Activated CD4-positive, alpha-beta T cell treated with anti-CD3 and anti-CD28 coated beads for 1 hour (primary cell): ENCODE measurements around the gene HSPA1L.
"Not testable (repeated sequence)": the region's sequence is repeated elsewhere in the genome, so short reads cannot be mapped to it uniquely, and the experiment has no call there.

Experiments
- DNase-seq: peaks from one replicate; pipeline ENCODE4 v3.0.0-alpha.2; 2020

The HSPA1L gene

DNA sequence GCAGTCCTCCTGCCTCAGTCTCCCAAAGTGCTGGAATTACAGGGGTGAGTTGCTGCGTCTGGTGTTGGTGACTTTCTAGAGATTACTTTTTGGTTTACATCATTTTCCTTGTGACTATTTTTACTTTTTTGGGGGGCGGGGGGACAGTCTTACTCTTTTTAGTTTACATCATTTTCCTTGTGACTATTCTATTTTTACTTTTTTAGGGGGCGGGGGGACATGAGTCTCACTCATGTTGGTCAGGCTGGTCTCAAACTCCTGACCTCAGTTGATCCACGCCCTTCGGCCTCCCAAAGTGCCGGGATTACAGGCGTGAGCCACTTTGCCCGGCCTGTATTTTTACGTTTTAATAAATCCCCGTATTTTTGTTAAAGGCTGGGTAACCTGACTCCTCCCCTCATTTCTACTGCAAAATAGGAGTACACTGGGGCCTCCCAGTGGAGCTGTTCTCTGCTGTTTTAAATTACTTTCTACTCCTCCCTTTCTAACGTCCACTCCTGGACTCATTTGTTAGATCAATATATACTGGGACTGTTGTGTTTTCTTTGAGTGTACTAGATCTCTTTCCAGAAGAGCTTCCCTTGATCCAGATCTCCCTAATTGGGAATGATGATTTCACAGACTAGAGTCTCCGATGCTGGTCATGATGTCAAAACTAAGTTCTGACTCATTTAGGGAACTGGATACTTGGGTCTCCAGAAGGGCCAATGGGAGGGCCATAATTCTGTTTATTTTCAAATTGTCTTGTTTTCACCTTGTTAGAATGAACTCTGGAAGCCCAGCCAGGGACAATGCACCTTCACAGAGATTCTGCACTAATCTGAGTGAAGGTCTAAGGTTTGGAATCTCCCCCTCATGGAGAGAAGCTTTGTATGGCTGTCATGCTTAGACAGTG lies 21.6 kb upstream of the HSPA1L start:
- no peak for DNase-seq

DNA sequence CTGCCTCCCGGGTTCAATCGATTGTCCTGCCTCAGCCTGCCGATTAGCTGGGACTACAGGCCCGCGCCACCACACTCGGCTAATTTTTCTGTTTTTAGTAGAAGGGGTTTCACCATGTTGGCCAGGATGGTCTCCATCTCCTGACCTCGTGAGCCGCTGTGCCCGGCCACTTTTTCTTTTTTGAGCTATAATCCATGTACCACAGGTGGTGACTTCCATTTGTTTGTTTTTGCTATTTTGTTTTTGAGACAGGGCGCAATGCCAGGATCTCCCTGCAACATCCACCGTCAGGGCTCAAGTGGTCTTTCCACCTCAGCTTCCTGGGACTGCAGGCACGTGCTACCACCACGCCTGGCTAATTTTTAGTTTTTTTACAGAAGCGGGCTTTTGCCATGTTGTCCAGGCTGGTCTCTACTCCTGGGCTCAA lies 21.0 kb upstream of the HSPA1L start:
- DNase-seq = no peak

- DNase-seq = peak; percentile 75
Measured at GRCh38 chr6:31834367-31835250, 19.5 kb upstream of the HSPA1L start.

DNA sequence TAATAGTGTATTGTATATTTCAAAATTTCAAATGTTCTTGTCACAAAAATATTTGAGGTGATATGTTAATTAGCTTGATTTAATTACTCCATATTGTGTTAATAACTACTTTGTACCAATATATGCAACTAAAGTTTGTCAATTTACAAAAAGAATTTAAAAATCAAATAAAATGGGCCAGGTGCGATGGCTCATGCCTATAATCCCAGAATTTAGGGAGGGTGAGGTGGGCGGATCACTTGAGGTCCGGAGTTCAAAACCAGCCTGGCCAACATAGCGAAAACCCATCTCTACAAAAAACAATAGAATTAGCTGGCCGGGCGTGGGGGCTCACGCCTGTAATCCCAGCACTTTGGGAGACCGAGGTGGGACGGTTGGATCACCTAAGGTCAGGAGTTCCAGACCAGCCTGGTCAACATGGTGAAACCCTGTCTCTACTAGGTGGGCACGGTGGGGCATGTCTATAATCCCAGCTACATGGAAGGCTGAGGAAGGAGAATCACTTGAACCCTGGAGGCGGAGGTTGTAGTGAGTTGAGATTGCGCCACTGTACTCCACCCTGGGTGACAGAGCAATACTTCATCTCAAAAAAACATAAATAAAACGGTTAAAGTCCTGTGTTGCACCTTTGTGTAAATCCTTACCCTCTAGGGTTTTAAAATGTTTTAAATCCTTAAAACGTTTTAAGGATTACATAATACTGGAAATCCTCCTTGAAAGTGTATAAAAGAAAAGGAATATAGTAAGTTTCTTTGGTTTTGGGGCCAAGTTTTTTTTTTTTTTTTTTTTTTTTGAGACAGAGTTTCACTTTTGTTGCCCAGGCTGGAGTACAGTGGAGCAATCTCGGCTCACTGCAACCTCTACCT lies 16.5 kb upstream of the HSPA1L start:
- DNase-seq = no peak

DNA sequence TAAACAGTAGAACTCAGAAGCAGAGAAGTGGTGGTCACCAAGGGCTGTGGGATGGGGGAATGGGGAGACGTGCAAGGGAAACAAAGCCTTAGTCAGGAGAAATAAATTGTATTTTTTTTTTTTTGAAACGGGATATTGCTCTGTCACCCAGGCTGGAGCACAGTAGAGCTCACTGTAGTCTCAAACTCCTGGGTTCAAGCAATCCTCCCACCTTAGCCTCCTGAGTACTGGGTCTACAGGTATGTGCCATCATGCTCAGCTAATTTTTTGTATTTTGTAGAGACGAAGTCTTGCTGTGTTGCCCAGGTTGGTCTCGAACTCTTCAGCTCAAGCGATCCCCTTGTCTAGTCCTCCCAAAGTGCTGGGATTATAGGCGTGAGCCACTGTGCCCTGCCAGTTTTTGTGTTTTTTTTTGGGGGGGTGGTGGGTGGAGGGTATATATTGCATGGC lies 15.8 kb upstream of the HSPA1L start:
- no peak for DNase-seq

GRCh38 chr6:31829633-31830283 lies 14.7 kb upstream of the HSPA1L start:
- DNase-seq = no peak

DNA sequence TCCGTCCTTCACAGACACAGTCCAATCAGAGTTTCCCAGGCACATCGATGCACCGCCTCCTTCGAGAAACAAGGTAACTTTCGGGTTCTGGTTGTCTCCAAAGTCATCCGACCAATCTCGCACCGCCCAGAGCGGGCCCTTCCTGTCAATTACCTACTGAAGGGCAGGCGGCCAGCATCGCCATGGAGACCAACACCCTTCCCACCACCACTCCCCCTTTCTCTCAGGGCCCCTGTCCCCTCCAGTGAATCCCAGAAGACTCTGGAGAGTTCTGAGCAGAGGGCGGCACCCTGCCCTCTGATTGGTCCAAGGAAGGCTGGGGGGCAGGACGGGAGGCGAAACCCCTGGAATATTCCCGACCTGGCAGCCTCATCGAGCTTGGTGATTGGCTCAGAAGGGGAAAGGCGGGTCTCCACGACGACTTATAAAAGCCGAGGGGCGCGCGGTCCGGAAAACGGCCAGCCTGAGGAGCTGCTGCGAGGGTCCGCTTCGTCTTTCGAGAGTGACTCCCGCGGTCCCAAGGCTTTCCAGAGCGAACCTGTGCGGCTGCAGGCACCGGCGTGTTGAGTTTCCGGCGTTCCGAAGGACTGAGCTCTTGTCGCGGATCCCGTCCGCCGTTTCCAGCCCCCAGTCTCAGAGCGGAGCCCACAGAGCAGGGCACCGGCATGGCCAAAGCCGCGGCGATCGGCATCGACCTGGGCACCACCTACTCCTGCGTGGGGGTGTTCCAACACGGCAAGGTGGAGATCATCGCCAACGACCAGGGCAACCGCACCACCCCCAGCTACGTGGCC lies 12.4 kb upstream of the HSPA1L start, which contains the start of gene HSPA1B:
HSPA1B (plus strand) TSS at position 453 of the 794 bp plus-strand sequence; CDS start at position 666, 213 bp downstream.
- peak; percentile 85 for DNase-seq

DNA sequence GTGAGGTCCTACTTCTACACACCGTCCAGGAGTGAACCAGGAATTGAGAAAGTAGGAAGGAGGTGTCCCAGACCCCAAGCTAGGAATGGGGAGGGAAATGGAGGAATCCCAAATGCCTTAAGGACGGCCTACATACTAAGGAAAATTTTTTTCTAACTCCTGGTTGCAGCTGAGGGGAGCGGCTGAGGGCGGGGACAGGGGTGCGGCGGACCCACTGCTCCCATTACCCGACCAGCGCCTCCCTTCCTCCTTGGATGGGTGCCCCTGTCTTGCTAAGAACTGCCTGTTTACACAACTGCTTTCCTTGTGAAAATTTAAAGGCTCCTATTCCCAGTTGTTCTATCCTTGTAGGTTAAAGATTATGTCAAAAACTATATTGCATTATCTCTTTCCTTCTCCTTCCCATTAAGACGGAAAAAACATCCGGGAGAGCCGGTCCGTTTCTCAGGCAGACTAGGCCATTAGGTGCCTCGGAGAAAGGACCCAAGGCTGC lies 11.8 kb upstream of the HSPA1L start:
- no peak for DNase-seq

GRCh38 chr6:31825553-31825952 lies 10.5 kb upstream of the HSPA1L start:
- no peak for DNase-seq

DNA sequence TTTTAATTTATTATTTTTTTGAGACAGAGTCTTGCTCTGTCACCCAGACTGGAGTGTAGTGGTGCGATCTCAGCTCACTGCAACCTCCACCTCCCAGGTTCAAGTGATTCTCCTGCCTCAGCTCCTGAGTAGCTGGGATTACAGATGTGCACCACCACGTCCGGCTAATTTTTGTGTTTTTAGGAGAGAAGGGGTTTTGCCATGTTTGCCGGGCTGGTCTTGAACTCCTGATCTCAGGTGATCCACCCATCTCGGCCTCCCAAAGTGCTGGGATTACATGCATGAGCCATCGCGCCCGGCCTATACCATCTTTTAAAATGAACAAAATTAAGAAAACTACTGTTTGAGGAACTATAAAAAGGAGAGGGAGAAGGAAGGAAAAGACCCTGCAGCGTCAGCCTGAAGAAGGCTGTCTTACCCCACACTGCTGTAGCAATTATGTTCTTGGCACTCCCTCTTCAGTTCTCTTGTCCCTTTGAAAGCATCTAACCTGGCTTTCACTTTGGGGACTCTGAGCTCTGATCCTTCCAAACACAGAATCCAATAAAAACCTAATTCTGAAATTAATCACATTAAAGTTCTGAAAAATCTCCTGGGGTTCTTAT lies 8.6 kb upstream of the HSPA1L start:
- not testable (repeated sequence) for DNase-seq

GRCh38 chr6:31822036-31822821 lies 7.1 kb upstream of the HSPA1L start:
- DNase-seq = peak; percentile 46

DNA sequence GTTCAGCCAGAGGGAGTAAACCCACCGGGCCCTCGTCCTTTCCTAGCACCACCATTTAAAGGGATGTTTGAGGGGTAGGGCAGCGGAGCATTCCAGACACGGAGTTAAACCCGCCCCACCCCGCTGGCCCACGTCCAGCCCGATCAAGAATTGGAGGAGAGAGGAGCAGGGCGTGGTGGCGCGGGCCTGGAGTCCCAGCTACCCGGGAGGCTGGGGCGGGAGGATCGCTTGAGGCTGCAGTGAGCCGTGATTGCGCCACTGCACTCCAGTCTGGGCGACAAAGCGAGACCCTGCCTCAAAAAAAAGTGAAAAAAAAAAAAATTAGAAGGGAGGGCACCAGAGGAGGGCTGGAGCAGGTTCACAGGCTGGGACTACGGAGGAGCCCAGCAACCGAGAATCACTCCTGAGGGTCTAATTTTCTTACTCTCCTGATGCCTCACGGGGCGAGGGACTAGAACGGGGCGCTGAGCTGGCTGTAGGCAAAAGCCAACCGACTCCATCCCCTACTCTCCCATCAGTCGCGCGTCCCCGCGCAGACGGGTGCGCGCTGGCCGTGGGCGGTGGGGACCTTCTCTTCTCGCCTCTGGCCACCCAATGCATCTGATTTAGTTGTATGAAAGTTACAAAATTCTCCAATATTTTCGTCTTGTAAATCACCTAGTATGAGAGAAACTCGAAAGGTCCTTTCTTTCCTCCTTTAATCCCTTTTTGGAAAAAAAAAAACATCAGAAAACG lies 6.4 kb upstream of the HSPA1L start:
- DNase-seq = peak; percentile 32

- not testable (repeated sequence) for DNase-seq
Measured at GRCh38 chr6:31820399-31820798, 5.3 kb upstream of the HSPA1L start.

DNA sequence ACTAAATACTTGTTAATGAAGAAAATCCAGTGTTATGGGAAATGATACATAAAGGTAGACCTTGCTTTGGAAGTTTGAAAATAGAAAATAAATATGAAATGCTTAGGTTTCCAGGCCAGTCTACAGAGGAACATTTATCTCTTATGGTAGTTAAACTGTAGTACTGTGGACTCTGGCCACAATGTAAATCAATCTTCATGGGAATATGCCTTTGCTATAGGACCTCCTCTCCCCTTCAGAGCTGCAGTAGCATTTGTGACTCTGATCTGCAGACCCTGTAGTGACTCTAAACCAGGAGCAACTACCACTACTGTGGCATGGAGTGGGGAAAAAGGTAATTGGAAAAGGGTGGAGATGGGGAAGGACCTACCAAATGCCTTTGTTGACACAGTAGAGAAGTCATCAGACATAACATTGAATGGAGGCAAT lies 4.8 kb upstream of the HSPA1L start:
- DNase-seq = no peak

DNA sequence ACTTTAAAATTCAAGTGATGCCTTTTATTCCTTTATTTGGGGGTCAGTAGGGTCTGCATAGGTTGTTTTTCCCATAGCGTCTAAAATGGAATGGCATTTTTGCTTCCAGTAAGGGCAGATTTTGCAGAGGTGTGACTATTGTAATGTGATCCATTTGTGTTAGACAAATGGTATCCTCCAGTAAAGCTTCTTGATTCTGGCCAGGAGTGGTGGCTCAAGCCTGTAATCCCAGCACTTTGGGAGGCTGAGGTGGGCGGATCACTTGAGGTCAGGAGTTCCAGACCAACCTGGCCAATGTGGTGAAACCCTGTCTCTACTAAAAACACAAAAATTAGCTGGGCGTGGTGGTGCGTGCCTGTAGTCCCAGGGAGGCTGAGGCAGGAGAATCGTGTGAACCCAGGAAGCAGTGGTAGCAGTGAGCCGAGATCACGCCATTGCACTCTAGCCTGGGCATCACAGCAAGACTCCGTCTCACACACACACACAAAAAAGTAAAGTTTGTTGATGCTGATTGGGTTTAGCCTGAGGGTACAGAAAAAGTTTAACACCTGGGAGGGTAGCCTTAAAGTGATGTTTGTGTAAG lies 2.9 kb upstream of the HSPA1L start:
- not testable (repeated sequence) for DNase-seq

GRCh38 chr6:31817133-31817928 lies 2.2 kb upstream of the HSPA1L start:
- DNase-seq = not testable (repeated sequence)

GRCh38 chr6:31814677-31815024 lies 432 bp downstream of the HSPA1L start:
- DNase-seq = peak; percentile 48

GRCh38 chr6:31813465-31813849 lies 1.6 kb downstream of the HSPA1L start:
- no peak for DNase-seq
